Ascending aorta (tissue), 2 donors: ENCODE measurements around the gene TGM5. TPM values are rescaled to one million over a fixed set of nuclear protein-coding genes. Genes with fewer than 3 reads are reported as not detected.

ENCODE experiments used
- DNase-seq, 2 donors: peaks; one replicate each; pipeline ENCODE4 v3.0.0-alpha.2; 2019; ENCODE audit warnings: low spot score in 2 of 2
- H3K27ac ChIP-seq, 2 donors: fragments of 200-600 bp; sonication (generic); one replicate each; pipeline ENCODE4 v1.5.1; 2016 to 2017; ENCODE audit warnings: mild to moderate bottlenecking in 1 of 2
- H3K27me3 ChIP-seq: fragments of 200-600 bp; sonication (generic); one replicate; pipeline ENCODE4 v1.5.1; 2017
- H3K36me3 ChIP-seq, 2 donors: fragments of 200-600 bp; sonication (generic); one replicate each; pipeline ENCODE4 v1.5.1; 2016
- H3K4me1 ChIP-seq, 2 donors: fragments of 200-600 bp; sonication (generic); one replicate each; pipeline ENCODE4 v1.5.1; 2016 to 2017; ENCODE audit warnings: mild to moderate bottlenecking in 1 of 2
- H3K4me3 ChIP-seq, 2 donors: fragments of 200-600 bp; sonication (generic); one replicate each; pipeline ENCODE4 v1.5.1; 2016 to 2017; ENCODE audit warnings: mild to moderate bottlenecking in 1 of 2
- H3K9me3 ChIP-seq, 2 donors: fragments of 200-600 bp; sonication (generic); one replicate each; pipeline ENCODE4 v1.5.1; 2016
- CTCF ChIP-seq, 3 experiments: fragments of 200-600 bp in 2 of 3; fragments of 450-650 bp in 1 of 3; sonication (generic) in 2 of 3; IDR thresholded peaks; one replicate each; pipeline ENCODE4 v1.5.1; 2016 to 2019; ENCODE audit warnings: antibody characterized with exemption in 3 of 3, mild to moderate bottlenecking in 1 of 3, moderate library complexity in 1 of 3
- intact Hi-C: fragments of 100-400 bp; cut with DNase I; formaldehyde crosslinking; loops from one replicate; pipeline ENCODE4 v1.15.1; 2023
- total RNA-seq: library from RNA; depleted of rRNA; stranded (reverse); fragments of >200 nt; gene quantifications from one replicate; pipeline ENCODE4 v1.1.0, GENCODE V29; 2016

Gene TGM5
- total RNA-seq, 1 donor from 2014 or later: not detected

DNA sequence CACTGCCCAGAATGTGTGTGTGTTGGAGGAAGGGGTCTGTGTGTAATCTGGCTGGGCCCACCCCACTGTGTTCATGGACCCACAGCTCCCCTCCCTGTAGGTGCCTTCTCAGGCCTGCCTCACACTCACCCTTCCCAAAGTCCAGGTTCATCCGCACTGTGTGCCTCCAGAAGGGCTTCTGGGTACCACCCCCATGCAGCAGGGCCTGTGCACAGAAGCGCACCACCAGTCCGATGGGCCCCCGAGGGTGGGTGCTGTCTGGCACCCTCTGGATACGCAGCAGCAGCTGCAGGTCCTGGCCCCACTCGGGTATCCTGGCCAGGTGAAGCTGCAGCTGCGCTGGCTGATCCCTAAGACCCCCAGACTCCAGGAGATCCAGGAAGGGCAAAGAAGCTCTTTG lies 12.8 kb upstream of the TGM5 start:
- Histone ChIP-seq H3K27me3 (no peaks in the 10 kb centered on the region), H3K36me3 (no peaks in the 10 kb centered on the region), H3K4me1 (no peaks in the 10 kb centered on the region), H3K4me3 (no peak overlapping the region), H3K27ac (no peak overlapping the region), H3K9me3 (no peaks in the 10 kb centered on the region)
- intact Hi-C loops: no loop called here
- DNase-seq: no peak
- TF ChIP-seq CTCF (IDR thresholded peaks at IDR 0.05): no peak

DNA sequence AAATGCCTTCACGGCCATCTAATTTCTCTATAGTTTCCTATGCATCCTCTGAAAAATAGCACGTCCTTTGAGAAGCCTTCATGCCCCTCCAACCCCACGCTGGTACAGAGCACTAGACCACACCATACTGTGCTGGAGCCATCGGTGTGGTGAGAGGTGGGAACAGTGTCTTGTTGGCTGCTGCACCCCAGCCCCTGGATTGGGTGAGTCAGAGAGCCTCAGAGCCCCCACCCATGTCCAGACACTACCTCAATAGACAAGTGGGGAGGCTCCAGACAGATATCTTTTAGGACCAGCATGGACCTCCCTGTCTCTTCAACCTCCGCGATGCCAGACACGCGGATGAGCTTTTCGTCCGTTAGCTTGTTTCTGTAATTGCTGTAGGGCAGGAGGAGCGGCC lies 12.1 kb upstream of the TGM5 start:
- Histone ChIP-seq H3K9me3 (no peaks in the 10 kb centered on the region), H3K36me3 (no peaks in the 10 kb centered on the region), H3K27ac (no peak overlapping the region), H3K4me3 (no peak overlapping the region), H3K27me3 (no peaks in the 10 kb centered on the region), H3K4me1 (no peaks in the 10 kb centered on the region)
- DNase-seq: no peak
- no peak for TF ChIP-seq CTCF (IDR thresholded peaks at IDR 0.05)
- intact Hi-C loops: no loop called here

DNA sequence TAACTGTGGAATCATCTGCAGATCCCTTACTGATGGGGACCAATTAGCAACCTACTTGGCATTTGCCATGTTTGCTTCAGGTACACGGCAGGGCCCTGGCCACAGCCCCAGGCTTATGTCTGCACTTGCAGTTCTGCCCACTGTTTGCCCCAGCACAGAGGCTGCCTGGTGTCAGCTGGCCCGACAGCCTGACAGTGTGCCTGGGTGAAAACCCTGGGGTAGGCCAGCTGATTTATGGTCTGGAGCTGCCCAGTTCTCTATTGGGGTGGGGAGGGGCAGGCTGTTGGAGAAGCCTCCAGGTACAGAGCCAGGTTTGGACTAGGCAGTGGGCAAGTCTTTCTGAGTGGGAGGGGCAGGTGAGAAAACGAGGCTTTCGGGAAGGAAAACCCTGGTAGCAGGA lies 11.2 kb upstream of the TGM5 start:
- Histone ChIP-seq H3K9me3 (no peaks in the 10 kb centered on the region), H3K27ac (no peak overlapping the region), H3K4me1 (no peaks in the 10 kb centered on the region), H3K27me3 (no peaks in the 10 kb centered on the region), H3K4me3 (no peak overlapping the region), H3K36me3 (no peaks in the 10 kb centered on the region)
- intact Hi-C loops: no loop called here
- no peak for DNase-seq
- TF ChIP-seq CTCF (IDR thresholded peaks at IDR 0.05): no peak

GRCh38 chr15:43277231-43277823 lies 10.6 kb upstream of the TGM5 start:
- intact Hi-C loops: no loop called here
- H3K4me3 ChIP-seq: no peak overlapping the region
- no peak for DNase-seq
- H3K27me3 ChIP-seq: no peaks in the 10 kb centered on the region
- H3K9me3 ChIP-seq: no peaks in the 10 kb centered on the region
- H3K27ac ChIP-seq: no peak overlapping the region
- no peak for TF ChIP-seq CTCF (IDR thresholded peaks at IDR 0.05)
- H3K4me1 ChIP-seq: no peaks in the 10 kb centered on the region
- no peaks in the 10 kb centered on the region for H3K36me3 ChIP-seq

DNA sequence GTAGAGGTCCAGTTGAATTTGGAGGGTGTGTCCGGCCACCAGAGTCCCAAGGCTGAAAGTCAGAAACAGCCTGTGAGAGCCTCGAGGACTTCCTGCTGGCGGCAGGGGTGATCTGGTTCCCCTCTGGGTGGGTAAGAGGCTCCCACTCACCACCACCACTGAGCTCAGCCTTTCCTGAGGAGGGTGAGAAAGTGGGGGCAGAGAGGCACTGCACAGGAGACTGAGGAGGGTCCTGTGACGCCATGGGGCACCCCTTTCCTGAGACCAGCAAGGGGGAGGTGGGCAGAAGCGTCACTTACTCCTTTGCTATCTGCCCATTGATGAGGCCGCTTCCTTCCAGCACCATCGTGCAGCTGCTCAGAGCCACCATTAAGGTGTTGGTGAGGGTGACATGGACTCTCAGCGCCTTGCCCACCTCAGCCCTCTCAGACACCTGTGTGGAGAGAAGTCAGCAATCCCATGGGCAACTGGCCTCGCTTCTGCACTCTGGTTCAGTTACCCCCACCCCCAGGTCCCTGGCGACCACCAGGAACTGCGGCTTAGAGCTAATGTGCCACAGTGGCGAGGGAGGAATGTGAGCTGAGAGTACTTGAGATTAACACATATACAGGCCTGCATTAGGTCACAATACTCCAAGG lies 10.0 kb upstream of the TGM5 start:
- Histone ChIP-seq H3K9me3 (no peaks in the 10 kb centered on the region), H3K4me3 (no peak overlapping the region), H3K4me1 (no peaks in the 10 kb centered on the region), H3K27ac (no peak overlapping the region), H3K27me3 (no peaks in the 10 kb centered on the region), H3K36me3 (no peaks in the 10 kb centered on the region)
- intact Hi-C loops: no loop called here
- no peak for TF ChIP-seq CTCF (IDR thresholded peaks at IDR 0.05)
- DNase-seq: no peak
